OCI-LY3 (cell line): ENCODE data around the gene ANKRD11.
"Not testable (repeated sequence)": the region's sequence is repeated elsewhere in the genome, so short reads cannot be mapped to it uniquely, and the experiment has no call there.

Source experiments
- H2AFZ ChIP-seq: fragments of 200-600, 300-600 bp; shearing (Covaris generic); 2 replicates; pipeline ENCODE4 v1.6.0; 2014; ENCODE audit warnings: antibody characterized with exemption, low read depth, low read length
- H3K27ac ChIP-seq: fragments of 200-600, 300-600 bp; sonication (generic); 2 replicates; pipeline ENCODE4 v1.5.1; 2014; ENCODE audit warnings: mild to moderate bottlenecking, low read length, moderate library complexity, mixed read lengths
- H3K27me3 ChIP-seq: fragments of 200-600, 300-600 bp; sonication (generic); 2 replicates; pipeline ENCODE4 v1.6.1; 2014; ENCODE audit warnings: low read depth, low read length, mixed read lengths
- H3K36me3 ChIP-seq: fragments of 200-600, 300-600 bp; sonication (generic); replicated peaks from 2 replicates; pipeline ENCODE3; 2014; ENCODE audit warnings: low read depth, low read length, mixed read lengths
- H3K4me1 ChIP-seq: fragments of 300-600, 200-600 bp; sonication (generic); 2 replicates; pipeline ENCODE4 v1.6.1; 2014; ENCODE audit warnings: low read length, mixed read lengths
- H3K4me2 ChIP-seq: fragments of 200-600, 300-600 bp; sonication (generic); 2 replicates; pipeline ENCODE4 v1.6.1; 2014; ENCODE audit warnings: low read length, mixed read lengths
- H3K4me3 ChIP-seq: fragments of 300-600, 200-600 bp; sonication (generic); 2 replicates; pipeline ENCODE4 v1.5.1; 2014; ENCODE audit warnings: antibody characterized with exemption, mild to moderate bottlenecking, low read length, moderate library complexity
- H3K79me2 ChIP-seq: fragments of 300-600, 200-600 bp; shearing (Covaris generic); 2 replicates; pipeline ENCODE4 v1.6.1; 2014; ENCODE audit warnings: mild to moderate bottlenecking, low read length, mixed read lengths
- H3K9ac ChIP-seq: fragments of 300-600, 200-600 bp; shearing (Covaris generic); 2 replicates; pipeline ENCODE4 v1.6.0; 2014; ENCODE audit warnings: mild to moderate bottlenecking, low read length, moderate library complexity
- H3K9me3 ChIP-seq: fragments of 200-600, 300-600 bp; shearing (Covaris generic); 2 replicates; pipeline ENCODE4 v1.6.1; 2014; ENCODE audit warnings: low read length, mixed read lengths; ENCODE audit not compliant: insufficient read depth
- H4K20me1 ChIP-seq: fragments of 200-600, 300-600 bp; sonication (generic); 2 replicates; pipeline ENCODE4 v1.6.1; 2016; ENCODE audit warnings: low read length, mixed read lengths; ENCODE audit not compliant: insufficient read depth
- EZH2phosphoT487 ChIP-seq: fragments of 200-600 bp; shearing (Covaris generic); IDR thresholded peaks from 2 replicates; pipeline ENCODE4 v1.6.1; 2018; ENCODE audit warnings: antibody characterized with exemption, mixed run types, low read depth
- TF ChIP-seq, protein P1 (sequence below): fragments of 200-600, 300-600 bp; sonication (generic); IDR thresholded peaks from 2 replicates; pipeline ENCODE4 v1.5.1; 2014; ENCODE audit warnings: antibody characterized with exemption, low read length, low read depth

Gene ANKRD11

GRCh38 chr16:89431630-89432029, 58.7 kb downstream of the ANKRD11 start:
- Histone ChIP-seq H3K4me1 (peaks cover 5% of the 10 kb centered on the region; the same call in 1 of the 2 replicates), H3K9ac (no peak overlapping the region), H3K27ac (no peak overlapping the region), H3K9me3 (no peaks in the 10 kb centered on the region), H3K79me2 (peaks cover 88% of the 10 kb centered on the region), H2AFZ (no peak overlapping the region), H3K36me3 (peaks cover 5% of the 10 kb centered on the region), H4K20me1 (peaks cover 84% of the 10 kb centered on the region), H3K4me3 (no peak overlapping the region), H3K4me2 (no peak overlapping the region), H3K27me3 (no peaks in the 10 kb centered on the region)
- TF ChIP-seq, protein P1, sequence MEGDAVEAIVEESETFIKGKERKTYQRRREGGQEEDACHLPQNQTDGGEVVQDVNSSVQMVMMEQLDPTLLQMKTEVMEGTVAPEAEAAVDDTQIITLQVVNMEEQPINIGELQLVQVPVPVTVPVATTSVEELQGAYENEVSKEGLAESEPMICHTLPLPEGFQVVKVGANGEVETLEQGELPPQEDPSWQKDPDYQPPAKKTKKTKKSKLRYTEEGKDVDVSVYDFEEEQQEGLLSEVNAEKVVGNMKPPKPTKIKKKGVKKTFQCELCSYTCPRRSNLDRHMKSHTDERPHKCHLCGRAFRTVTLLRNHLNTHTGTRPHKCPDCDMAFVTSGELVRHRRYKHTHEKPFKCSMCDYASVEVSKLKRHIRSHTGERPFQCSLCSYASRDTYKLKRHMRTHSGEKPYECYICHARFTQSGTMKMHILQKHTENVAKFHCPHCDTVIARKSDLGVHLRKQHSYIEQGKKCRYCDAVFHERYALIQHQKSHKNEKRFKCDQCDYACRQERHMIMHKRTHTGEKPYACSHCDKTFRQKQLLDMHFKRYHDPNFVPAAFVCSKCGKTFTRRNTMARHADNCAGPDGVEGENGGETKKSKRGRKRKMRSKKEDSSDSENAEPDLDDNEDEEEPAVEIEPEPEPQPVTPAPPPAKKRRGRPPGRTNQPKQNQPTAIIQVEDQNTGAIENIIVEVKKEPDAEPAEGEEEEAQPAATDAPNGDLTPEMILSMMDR, result no peak
- no peak for TF ChIP-seq EZH2phosphoT487

DNA sequence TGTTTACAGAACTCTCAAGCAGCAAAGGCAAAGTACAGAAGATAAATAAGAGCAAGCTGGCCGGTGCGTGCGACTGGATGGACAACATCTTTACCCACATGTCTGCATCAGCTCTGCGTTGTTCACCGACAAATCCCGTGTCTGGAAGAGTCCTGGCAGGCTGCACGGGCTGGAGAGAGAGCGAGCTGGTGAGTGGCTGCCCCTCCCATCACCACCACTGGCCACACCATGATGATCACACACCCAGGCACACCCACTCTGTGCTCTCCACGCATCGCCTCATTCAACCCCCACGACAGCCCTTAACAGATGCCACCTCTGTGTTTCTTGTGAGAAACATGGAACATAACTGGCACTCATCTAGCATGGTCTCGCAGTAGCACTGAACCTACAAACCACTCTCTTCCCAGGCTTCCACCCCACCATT, 59.2 kb downstream of the ANKRD11 start:
- peaks cover 5% of the 10 kb centered on the region; the same call in 1 of the 2 replicates for H3K4me1 ChIP-seq
- peaks cover 84% of the 10 kb centered on the region for H4K20me1 ChIP-seq
- no peaks in the 10 kb centered on the region for H3K9me3 ChIP-seq
- peaks cover 88% of the 10 kb centered on the region for H3K79me2 ChIP-seq
- peaks cover 5% of the 10 kb centered on the region for H3K36me3 ChIP-seq
- H3K27me3 ChIP-seq, result no peaks in the 10 kb centered on the region
- no peak overlapping the region for H3K9ac ChIP-seq
- TF ChIP-seq EZH2phosphoT487, result no peak
- TF ChIP-seq, protein P1, result no peak
- no peak overlapping the region for H2AFZ ChIP-seq
- no peak overlapping the region for H3K4me3 ChIP-seq
- no peak overlapping the region for H3K27ac ChIP-seq
- H3K4me2 ChIP-seq, result no peak overlapping the region

DNA sequence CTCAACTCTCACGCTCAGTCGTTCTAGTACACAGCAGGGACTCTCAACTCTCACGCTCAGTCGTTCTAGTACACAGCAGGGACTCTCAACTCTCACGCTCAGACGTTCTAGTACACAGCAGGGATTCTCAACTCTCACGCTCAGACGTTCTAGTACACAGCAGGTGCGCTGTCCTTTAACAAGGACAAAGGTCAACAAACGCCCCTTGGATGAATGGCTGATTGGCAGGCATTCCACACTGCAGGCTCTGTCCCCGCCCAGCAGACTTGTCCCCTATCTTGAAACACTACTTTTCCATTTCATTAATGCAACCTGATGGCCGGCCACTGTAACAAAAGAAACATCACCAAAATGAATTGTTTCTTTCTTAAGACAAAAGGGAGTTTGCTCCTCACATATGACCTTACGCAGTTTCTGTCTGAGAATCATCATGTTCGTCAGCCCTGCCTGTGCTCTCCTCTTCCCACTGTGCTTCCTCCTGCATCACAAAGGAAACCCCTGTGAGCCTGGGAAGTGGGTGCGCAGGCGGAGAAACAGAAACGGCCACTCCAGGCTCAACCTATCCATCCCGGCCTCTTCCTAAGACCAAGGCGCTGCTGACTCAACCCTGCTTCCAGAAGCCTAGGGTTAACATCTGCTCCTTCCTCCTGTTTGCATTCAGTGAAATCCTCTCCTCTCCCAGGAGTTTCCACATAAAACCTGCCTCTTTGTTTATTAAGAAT, 59.8 kb downstream of the ANKRD11 start:
- Histone ChIP-seq H3K4me2 (no peak overlapping the region), H3K79me2 (peaks cover 88% of the 10 kb centered on the region), H3K9ac (no peak overlapping the region), H3K27ac (no peak overlapping the region), H4K20me1 (peaks cover 84% of the 10 kb centered on the region), H2AFZ (no peak overlapping the region), H3K36me3 (peaks cover 5% of the 10 kb centered on the region), H3K4me3 (no peak overlapping the region), H3K9me3 (no peaks in the 10 kb centered on the region), H3K4me1 (no peaks in the 10 kb centered on the region), H3K27me3 (no peaks in the 10 kb centered on the region)
- no peak for TF ChIP-seq EZH2phosphoT487

DNA sequence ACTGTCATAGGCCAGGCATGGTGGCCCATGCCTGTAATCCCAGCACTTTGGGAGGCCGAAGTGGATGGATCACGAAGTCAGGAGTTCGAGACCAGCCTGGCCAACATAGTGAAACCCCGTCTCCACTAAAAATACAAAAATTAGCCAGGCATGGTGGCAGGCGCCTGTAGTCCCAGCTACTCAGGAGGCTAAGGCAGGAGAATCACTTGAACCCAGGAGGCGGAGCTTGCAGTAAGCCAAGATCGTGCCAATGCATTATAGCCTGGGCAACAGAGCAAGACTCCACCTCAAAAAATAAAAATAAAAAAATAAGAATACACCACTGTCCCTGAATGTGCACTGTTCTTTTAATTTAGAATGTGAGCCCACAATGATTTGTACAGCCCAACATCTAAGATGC, 61.8 kb downstream of the ANKRD11 start:
- not testable (repeated sequence) for H3K9me3 ChIP-seq, H2AFZ ChIP-seq, H3K27me3 ChIP-seq, H3K4me1 ChIP-seq, H3K9ac ChIP-seq, H3K36me3 ChIP-seq, H3K4me3 ChIP-seq, H3K4me2 ChIP-seq, H3K27ac ChIP-seq
- Histone ChIP-seq H3K79me2 (peaks cover 88% of the 10 kb centered on the region), H4K20me1 (peaks cover 84% of the 10 kb centered on the region)

- Histone ChIP-seq H3K4me3 (no peak overlapping the region), H3K79me2 (peaks cover 88% of the 10 kb centered on the region), H4K20me1 (peaks cover 84% of the 10 kb centered on the region), H3K4me1 (peaks cover 7% of the 10 kb centered on the region; the same call in 1 of the 2 replicates), H3K9me3 (no peaks in the 10 kb centered on the region), H3K4me2 (no peak overlapping the region), H3K27ac (no peak overlapping the region), H3K36me3 (no peaks in the 10 kb centered on the region), H3K27me3 (no peaks in the 10 kb centered on the region), H2AFZ (no peak overlapping the region), H3K9ac (no peak overlapping the region)
- TF ChIP-seq, protein P1, result no peak
- TF ChIP-seq EZH2phosphoT487, result no peak
Observed at GRCh38 chr16:89426736-89427530, 63.4 kb downstream of the ANKRD11 start.
